ENCODE results near the gene RAB3GAP2. TPM values are rescaled to one million over a fixed set of nuclear protein-coding genes. Genes with fewer than 3 reads are reported as not detected.

Gene RAB3GAP2
- total RNA-seq, 4 donors from 2014 or later = 37.0 to 53.1 (median 42.9) TPM

DNA sequence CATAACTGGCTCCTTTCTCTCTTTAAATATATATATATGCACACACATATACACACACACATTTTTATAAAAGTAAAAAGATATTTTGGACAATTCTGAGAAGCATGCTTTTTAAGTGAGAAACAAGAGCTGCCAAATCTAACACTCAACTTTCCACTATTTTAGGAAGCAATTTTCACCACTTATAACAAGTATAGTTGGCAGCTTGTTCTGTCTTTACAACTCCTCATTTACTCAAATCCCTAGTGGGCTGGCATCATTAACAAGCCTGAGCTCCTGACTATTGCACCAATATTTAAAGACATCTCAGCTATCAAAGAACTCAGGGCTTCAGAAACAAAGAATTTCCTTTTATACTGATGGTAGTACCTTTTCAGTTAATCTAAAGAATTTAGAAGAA, 76.6 kb downstream of the RAB3GAP2 start:
- DNase-seq = no peak
- no peak overlapping the region for H3K27ac ChIP-seq
- H3K27me3 ChIP-seq = no peaks in the 10 kb centered on the region
- no peaks in the 10 kb centered on the region for H3K4me1 ChIP-seq
- no peaks in the 10 kb centered on the region for H3K9me3 ChIP-seq
- H3K36me3 ChIP-seq = peaks cover 15 to 39% of the 10 kb centered on the region in 2 donors
- intact Hi-C loops (cut with DNase I) = no loop called here
- no peak overlapping the region for H3K4me3 ChIP-seq (replicated peaks in 1 of 3)
- TF ChIP-seq, protein P1, sequence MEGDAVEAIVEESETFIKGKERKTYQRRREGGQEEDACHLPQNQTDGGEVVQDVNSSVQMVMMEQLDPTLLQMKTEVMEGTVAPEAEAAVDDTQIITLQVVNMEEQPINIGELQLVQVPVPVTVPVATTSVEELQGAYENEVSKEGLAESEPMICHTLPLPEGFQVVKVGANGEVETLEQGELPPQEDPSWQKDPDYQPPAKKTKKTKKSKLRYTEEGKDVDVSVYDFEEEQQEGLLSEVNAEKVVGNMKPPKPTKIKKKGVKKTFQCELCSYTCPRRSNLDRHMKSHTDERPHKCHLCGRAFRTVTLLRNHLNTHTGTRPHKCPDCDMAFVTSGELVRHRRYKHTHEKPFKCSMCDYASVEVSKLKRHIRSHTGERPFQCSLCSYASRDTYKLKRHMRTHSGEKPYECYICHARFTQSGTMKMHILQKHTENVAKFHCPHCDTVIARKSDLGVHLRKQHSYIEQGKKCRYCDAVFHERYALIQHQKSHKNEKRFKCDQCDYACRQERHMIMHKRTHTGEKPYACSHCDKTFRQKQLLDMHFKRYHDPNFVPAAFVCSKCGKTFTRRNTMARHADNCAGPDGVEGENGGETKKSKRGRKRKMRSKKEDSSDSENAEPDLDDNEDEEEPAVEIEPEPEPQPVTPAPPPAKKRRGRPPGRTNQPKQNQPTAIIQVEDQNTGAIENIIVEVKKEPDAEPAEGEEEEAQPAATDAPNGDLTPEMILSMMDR (IDR thresholded peaks at IDR 0.05) = peak in 1 of 6 experiments; percentile 1
- no peak for TF ChIP-seq POLR2A (IDR thresholded peaks at IDR 0.05)

DNA sequence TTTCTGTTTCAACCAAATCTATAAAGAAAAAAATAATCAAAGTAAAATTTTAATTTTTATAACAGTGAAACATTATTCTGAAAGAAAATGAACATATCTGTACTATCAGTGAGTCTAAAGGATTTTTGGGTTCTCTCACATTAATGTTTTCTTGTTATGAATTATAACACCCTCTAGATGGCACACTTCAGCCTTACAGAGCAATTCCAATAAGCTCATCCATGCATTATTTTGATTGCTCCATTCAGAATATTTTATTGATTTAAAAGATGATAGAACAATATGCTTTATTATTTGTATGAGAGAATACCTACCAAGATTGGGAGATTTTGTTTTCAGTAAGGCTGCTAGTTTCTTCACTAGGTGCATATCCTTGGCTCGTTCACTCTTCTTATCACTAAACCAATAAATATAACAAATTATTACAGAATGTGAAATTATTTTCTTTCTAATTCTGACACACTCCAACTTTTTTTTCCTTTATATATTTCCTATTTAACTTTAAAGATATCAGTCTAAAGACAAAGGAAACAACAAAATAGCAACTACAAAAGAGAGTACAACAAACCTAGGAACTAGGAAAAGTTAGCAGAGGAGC, 82.4 kb downstream of the RAB3GAP2 start:
- no peaks in the 10 kb centered on the region for H3K4me1 ChIP-seq
- H3K27ac ChIP-seq = no peak overlapping the region
- 96 to 100% methylated on average over 1 of the region's 1 CpG for WGBS, 2 donors
- H3K27me3 ChIP-seq = no peaks in the 10 kb centered on the region
- H3K9me3 ChIP-seq = no peaks in the 10 kb centered on the region
- H3K4me3 ChIP-seq (replicated peaks in 1 of 3) = no peak overlapping the region
- DNase-seq = no peak
- no peak for TF ChIP-seq POLR2A (IDR thresholded peaks at IDR 0.05)
- TF ChIP-seq, protein P1 (IDR thresholded peaks at IDR 0.05) = peak in 3 of 6 experiments; percentile 37 to 53 (median 46)
- H3K36me3 ChIP-seq = peaks cover 15 to 46% of the 10 kb centered on the region in 2 donors
- intact Hi-C loops (cut with DNase I) = no loop called here

DNA sequence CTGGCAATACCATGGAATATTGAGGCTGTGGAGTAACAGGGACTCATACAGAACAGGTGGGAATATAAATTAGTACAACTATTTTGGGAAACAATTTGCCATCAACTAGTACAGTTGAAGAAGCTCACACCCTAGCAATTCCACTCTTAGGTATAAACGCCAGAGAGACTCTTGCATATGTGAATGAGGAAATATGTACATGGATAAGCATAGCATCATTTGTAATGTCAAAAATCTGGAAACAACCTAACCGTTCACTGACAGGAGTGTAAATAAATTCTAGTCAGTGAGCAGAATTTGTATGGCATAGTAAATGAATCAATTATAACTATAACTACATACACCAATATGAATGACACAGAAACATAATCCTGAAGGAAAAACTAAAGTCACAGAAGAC, 83.7 kb downstream of the RAB3GAP2 start:
- Histone ChIP-seq H3K27ac (no peak overlapping the region), H3K9me3 (no peaks in the 10 kb centered on the region), H3K27me3 (no peaks in the 10 kb centered on the region), H3K4me1 (no peaks in the 10 kb centered on the region), H3K36me3 (peaks cover 15 to 36% of the 10 kb centered on the region in 2 donors), H3K4me3 (replicated peaks in 1 of 3) (no peak overlapping the region)
- DNase-seq = no peak
- 94 to 96% methylated on average over 2 of the region's 2 CpGs for WGBS, 2 donors
- TF ChIP-seq, protein P1 (IDR thresholded peaks at IDR 0.05) = no peak
- no peak for TF ChIP-seq POLR2A (IDR thresholded peaks at IDR 0.05)
- intact Hi-C loops (cut with DNase I) = no loop called here

DNA sequence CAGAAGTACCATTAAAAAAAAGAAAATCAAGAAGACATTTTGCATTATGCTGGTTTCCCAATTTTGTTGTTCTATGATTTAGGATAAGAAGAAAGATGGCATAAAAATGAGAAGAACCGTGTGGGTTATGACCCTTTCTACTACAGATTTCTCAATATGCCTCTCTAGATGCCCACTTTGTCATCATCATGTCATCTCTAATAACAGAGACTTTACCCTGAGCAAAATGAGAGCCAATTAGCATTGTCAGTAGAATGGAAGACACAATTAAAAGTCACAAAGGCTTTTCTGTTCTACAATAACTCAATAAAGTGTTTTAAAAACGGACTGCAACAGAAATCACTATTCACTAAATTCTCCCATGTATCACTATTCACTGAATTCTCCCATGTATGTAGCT, 85.5 kb downstream of the RAB3GAP2 start:
- H3K36me3 ChIP-seq = peaks cover under 1 to 24% of the 10 kb centered on the region in 2 donors
- no peak overlapping the region for H3K4me3 ChIP-seq (replicated peaks in 1 of 3)
- H3K4me1 ChIP-seq = no peaks in the 10 kb centered on the region
- WGBS, 2 donors = 91 to 93% methylated on average over 2 of the region's 2 CpGs
- H3K27me3 ChIP-seq = no peaks in the 10 kb centered on the region
- intact Hi-C loops (cut with DNase I) = no loop called here
- no peak for TF ChIP-seq POLR2A (IDR thresholded peaks at IDR 0.05)
- TF ChIP-seq, protein P1 (IDR thresholded peaks at IDR 0.05) = no peak
- no peak for DNase-seq
- H3K27ac ChIP-seq = no peak overlapping the region
- no peaks in the 10 kb centered on the region for H3K9me3 ChIP-seq

DNA sequence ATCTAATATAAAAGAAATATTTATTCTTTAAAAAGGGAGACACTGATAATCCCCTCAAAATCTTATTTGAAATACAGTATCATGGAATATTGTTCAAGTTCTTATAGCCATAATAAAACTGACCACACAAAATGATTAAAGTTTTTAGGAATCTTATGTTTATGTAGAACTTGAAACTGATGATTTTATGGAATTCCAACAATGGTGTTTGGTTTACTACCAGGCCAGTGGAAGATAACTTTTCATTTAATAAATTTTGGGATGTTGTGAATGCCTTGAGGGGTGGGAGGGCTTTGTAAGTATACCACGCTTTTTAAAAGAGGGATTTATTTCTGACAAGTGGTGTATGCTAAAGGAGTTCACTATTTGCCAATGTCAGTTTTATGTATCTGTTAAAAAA, 87.7 kb downstream of the RAB3GAP2 start:
- Histone ChIP-seq H3K4me1 (no peaks in the 10 kb centered on the region), H3K9me3 (no peaks in the 10 kb centered on the region), H3K4me3 (replicated peaks in 1 of 3) (no peak overlapping the region), H3K27ac (no peak overlapping the region), H3K36me3 (peaks cover 0 to 22% of the 10 kb centered on the region in 2 donors), H3K27me3 (no peaks in the 10 kb centered on the region)
- TF ChIP-seq POLR2A (IDR thresholded peaks at IDR 0.05) = no peak
- TF ChIP-seq, protein P1 (IDR thresholded peaks at IDR 0.05) = no peak
- intact Hi-C loops (cut with DNase I) = no loop called here
- WGBS, 2 donors = 95 to 98% methylated on average over 1 of the region's 1 CpG
- DNase-seq = no peak

Measured in thyroid gland (tissue), 4 donors.